Esophagus muscularis mucosa (tissue), 3 donors: Measurements from ENCODE around the gene TENT5A.

Experiments
- POLR2A ChIP-seq: fragments of 450-650 bp; IDR thresholded peaks from one replicate; pipeline ENCODE4 v1.6.1; 2017; ENCODE audit warnings: antibody characterized with exemption, moderate library complexity, mild to moderate bottlenecking, low read depth
- TF ChIP-seq, protein P1 (sequence below), 3 experiments: fragments of 200-600 bp in 2 of 3; fragments of 450-650 bp in 1 of 3; sonication (generic) in 2 of 3; IDR thresholded peaks; one replicate each; pipeline ENCODE4 v1.5.1; 2017 to 2019; ENCODE audit warnings: antibody characterized with exemption in 3 of 3, mild to moderate bottlenecking in 2 of 3, moderate library complexity in 1 of 3

DNA sequence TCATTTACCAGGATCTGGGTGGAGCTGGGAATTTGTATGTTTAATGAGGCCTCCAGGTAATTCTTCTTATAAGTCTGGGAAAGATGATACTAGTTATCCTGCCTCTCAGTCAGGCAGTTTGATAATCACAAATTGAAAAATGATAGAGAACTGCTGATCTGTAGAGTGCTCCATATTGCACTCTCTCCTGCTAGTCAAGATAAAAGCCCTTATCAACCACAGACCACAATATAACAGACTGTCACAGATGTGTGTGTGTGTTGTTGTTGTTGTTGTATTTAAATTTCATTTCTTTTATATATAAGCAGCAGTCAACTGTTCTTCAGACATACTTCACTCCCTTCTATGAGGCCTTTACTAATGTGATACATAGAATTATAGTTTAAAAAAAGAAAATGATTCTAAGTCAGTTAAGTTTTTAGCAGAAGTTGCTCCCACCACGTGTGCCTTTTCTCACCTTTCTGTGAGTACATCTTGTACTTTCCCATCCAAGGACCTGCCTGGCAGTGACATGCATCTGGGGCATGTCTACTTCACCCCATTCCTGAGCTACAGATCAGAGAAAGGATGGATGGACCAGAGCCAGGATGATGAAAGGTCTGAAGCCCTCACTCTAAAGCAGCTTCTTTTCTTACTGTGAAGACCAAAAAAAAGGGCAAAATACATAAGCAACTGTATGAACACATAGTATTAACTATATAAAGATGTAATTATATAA lies 29.8 kb downstream of the TENT5A start:
- no peak for TF ChIP-seq POLR2A
- TF ChIP-seq, protein P1, sequence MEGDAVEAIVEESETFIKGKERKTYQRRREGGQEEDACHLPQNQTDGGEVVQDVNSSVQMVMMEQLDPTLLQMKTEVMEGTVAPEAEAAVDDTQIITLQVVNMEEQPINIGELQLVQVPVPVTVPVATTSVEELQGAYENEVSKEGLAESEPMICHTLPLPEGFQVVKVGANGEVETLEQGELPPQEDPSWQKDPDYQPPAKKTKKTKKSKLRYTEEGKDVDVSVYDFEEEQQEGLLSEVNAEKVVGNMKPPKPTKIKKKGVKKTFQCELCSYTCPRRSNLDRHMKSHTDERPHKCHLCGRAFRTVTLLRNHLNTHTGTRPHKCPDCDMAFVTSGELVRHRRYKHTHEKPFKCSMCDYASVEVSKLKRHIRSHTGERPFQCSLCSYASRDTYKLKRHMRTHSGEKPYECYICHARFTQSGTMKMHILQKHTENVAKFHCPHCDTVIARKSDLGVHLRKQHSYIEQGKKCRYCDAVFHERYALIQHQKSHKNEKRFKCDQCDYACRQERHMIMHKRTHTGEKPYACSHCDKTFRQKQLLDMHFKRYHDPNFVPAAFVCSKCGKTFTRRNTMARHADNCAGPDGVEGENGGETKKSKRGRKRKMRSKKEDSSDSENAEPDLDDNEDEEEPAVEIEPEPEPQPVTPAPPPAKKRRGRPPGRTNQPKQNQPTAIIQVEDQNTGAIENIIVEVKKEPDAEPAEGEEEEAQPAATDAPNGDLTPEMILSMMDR (IDR thresholded peaks at IDR 0.05): no peak
